Progenitor cell of endocrine pancreas (in vitro differentiated cells): ENCODE measurements around the gene PEX19. TPM values are rescaled to one million over a fixed set of nuclear protein-coding genes. Genes with fewer than 3 reads are reported as not detected.
A peak's percentile ranks its signal among the peaks of the same experiment; 100 is the strongest.

ENCODE experiments used
- DNase-seq: peaks from one replicate; pipeline ENCODE4 v3.0.0; 2021; ENCODE audit warnings: low spot score; ENCODE audit not compliant: unreplicated experiment
- H3K27ac Mint-ChIP-seq: 2 replicates; pipeline ENCODE4 v1.8.0; 2021; ENCODE audit warnings: mild to moderate bottlenecking, moderate library complexity, mixed read lengths
- H3K27me3 Mint-ChIP-seq: 2 replicates; pipeline ENCODE4 v1.8.0; 2021; ENCODE audit warnings: mixed read lengths
- H3K36me3 Mint-ChIP-seq: 2 replicates; pipeline ENCODE4 v1.8.0; 2022; ENCODE audit warnings: mixed read lengths; ENCODE audit not compliant: insufficient read depth
- H3K4me1 Mint-ChIP-seq: 2 replicates; pipeline ENCODE4 v1.8.0; 2021; ENCODE audit warnings: low read depth, mixed read lengths
- H3K4me3 Mint-ChIP-seq: 2 replicates; pipeline ENCODE4 v1.8.0; 2021; ENCODE audit warnings: low read depth, mild to moderate bottlenecking, moderate library complexity, mixed read lengths
- H3K9me3 Mint-ChIP-seq: 2 replicates; pipeline ENCODE4 v1.8.0; 2021; ENCODE audit warnings: low read depth, mixed read lengths
- CTCF ChIP-seq: fragments of 200-600 bp; sonication (generic); IDR thresholded peaks from one replicate; pipeline ENCODE4 v1.5.0; 2021; ENCODE audit warnings: antibody characterized with exemption, mild to moderate bottlenecking; ENCODE audit not compliant: unreplicated experiment
- total RNA-seq: library from RNA; stranded (reverse); gene quantifications from 2 replicates; pipeline ENCODE4 v1.2.1, GENCODE V29; 2021

PEX19 gene
- total RNA-seq, 1 donor from 2014 or later, result 73.8 TPM

DNA sequence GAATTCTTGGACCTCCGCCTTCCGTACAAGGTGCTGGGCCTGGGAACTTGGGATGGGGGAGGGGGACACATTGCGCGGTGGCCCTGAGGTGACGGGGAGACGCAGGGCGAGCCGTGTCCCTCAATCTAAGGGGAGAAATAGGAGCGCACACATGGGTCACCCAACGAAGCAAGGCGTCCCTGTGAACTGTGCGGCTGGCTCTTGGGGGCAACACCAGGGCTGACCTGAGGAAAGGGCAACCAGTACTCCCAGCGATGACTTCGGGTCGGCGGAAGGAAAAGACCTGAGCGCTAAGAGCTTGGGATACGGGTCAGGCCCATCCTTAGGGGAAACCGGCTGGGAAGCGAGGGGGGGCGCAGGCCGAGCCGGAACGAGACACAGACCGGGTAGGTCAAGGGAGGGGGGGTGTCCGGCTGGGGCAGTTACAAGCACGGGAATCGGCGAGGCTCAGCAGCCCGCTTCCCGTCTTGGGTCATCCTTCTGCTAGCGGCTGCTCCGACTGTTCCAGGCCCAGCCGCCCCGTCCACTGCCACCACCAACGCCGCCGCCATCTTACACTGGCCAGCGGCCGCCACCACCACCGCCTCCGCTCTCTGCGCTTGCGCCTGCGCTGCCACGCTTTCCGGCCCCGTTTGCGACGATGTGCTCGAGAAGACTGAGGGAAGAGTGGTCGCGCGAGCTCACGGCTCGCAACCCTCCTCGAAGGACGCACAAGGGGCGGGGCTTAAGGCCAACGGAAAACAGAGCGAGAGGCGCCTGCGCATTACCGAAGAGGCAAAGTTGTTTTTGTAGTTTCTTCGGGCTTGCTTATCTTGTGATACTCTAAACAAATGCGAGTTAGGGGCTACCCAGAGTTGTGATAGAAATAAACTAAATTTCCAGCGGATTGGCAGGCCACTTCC, 22.8 kb downstream of the PEX19 start, which contains the start of gene DCAF8:
TSS of gene DCAF8 (minus strand) at position 657 of the 902 bp plus-strand sequence. CDS start 18,541 bp downstream, outside the sequence.
- peak within 1 kb of the TSS; percentile 99 for H3K27ac Mint-ChIP-seq
- peaks cover 4% of the 10 kb centered on the region for H3K36me3 Mint-ChIP-seq
- TF ChIP-seq CTCF, result no peak
- peak within 1 kb of the TSS; percentile 95 for H3K4me3 Mint-ChIP-seq
- peaks cover 25% of the 10 kb centered on the region for H3K4me1 Mint-ChIP-seq
- no peaks in the 10 kb centered on the region for H3K9me3 Mint-ChIP-seq
- no peaks in the 10 kb centered on the region for H3K27me3 Mint-ChIP-seq
- peak; percentile 96 for DNase-seq

DNA sequence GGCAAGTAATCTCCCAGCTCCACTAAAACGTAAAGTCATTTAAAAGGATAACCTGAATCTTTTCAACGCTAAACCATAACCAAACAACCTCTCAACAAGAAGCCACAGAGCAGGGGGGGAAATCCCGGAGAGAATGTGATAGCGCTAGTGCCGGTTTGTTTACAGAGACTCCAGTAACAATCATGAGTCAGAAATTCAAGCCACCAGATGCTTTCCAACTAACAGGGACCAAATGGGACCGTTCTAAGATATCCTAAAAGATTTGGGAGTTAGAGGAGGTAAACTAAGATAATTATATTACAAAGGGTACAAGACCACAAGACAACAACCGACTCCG, 23.4 kb downstream of the PEX19 start:
- no peak for DNase-seq
- H3K4me3 Mint-ChIP-seq, result peak overlapping the region; percentile 95
- H3K36me3 Mint-ChIP-seq, result peaks cover 4% of the 10 kb centered on the region
- H3K4me1 Mint-ChIP-seq, result peaks cover 29% of the 10 kb centered on the region
- no peaks in the 10 kb centered on the region for H3K9me3 Mint-ChIP-seq
- H3K27ac Mint-ChIP-seq, result peak overlapping the region; percentile 99
- no peaks in the 10 kb centered on the region for H3K27me3 Mint-ChIP-seq
- TF ChIP-seq CTCF, result no peak

DNA sequence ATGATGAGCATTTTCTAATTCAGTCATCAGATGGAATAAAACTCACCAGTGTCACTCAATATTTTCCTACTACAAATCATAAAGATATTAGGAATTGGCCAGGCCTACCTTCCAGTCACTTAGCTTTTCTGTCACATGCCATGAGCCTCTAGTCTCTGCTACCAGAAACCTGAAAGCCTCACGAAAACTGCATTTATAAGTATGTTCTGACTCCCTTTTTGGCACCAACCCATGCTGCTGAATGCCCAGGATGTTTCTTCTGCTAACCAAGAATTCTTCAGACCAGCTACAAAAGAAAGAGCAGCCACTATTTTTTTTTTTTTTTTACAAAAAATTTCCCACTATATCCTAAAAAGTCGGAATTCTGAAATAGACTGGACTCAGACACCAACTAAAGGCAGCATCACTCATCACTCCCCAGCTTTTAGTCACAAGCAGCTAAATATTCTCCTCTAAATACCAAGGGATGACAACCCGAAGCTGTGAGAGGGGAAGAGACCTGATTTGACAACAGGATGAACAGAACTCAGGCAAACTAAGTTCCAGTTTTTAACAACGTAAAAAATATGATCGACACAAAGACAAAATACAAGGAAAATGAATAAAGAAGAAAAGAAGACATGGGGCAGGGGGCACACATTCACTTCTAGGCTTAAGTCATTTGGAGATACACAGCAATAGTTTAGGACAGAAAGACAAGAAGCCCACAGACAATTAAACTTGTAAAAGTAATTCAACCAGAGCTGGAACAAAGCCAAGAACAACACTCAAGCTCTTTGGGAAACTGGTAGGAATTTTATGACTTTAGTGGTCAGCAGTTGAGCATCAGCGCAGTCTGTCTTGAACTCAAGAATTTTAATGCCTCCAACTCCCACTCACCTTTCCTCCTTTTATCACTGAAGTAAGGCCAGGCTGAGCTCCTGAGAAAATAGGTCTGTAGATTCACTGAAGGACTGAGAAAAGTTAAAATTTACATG, 24.2 kb downstream of the PEX19 start:
- DNase-seq, result no peak
- Mint-ChIP-seq H3K9me3 (no peaks in the 10 kb centered on the region), H3K36me3 (peaks cover 4% of the 10 kb centered on the region), H3K27ac (peak overlapping the region; percentile 99), H3K4me1 (peaks cover 31% of the 10 kb centered on the region), H3K4me3 (peak overlapping the region; percentile 95), H3K27me3 (no peaks in the 10 kb centered on the region)
- no peak for TF ChIP-seq CTCF

GRCh38 chr1:160258177-160258798, 26.6 kb downstream of the PEX19 start:
- DNase-seq, result no peak
- Mint-ChIP-seq H3K4me3 (no peak overlapping the region), H3K27me3 (no peaks in the 10 kb centered on the region), H3K36me3 (peaks cover 4% of the 10 kb centered on the region), H3K27ac (no peak overlapping the region), H3K4me1 (peaks cover 29% of the 10 kb centered on the region), H3K9me3 (no peaks in the 10 kb centered on the region)
- TF ChIP-seq CTCF, result no peak
